ENCODE measurements around the gene OR5M11.
"Not testable (repeated sequence)": the region's sequence is repeated elsewhere in the genome, so short reads cannot be mapped to it uniquely, and the experiment has no call there.

The OR5M11 gene

DNA sequence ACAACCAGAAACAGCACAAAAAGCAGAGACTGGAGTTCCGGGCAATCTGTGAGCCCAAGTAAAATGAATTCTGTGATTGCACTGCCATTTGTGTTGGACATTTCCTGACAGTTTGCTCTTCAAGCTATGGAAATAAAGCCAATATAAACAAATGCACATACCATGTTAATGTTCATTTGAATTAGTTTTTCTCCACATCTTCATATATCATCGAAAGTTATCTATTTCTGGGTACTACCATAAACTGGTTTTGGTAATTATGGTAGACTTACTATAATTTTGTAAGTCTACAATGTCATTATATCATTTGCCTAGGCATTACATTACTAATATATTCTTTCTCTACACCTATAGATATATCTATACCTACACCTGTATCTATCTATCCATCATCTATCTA, at the start of gene OR5M11:
Gene OR5M11 (minus strand): TSS at position 101 of the 400 bp plus-strand sequence. CDS start 0 bp downstream, at position 101.
- DNase-seq (ENCODE audit: low spot score): no peak

GRCh38 chr11:56592088-56592717, 49.1 kb upstream of the OR5M11 start:
- DNase-seq (ENCODE audit: low spot score): not testable (repeated sequence)

DNA sequence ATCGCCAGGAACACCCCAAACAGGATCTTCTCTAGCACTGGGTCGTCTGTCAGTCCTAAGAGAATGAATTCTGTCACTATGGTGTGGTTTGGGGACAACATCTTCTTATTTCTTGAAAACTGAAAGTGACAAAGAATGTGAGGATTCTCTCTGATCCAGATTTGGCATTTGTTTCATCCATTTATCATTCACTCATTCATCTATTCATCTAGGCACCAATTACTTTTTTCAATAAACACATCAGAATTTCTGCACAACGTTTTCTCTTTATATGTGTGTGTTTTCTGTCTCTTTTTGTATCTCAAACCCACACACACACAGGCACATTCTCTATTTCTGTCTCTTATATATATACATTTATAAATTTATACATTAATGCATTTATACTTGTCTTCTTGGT, 34.6 kb upstream of the OR5M11 start, which contains the start of gene OR5M10:
Gene OR5M10 (minus strand): TSS at position 101 of the 400 bp plus-strand sequence. CDS start 0 bp downstream, at position 101.
- DNase-seq (ENCODE audit: low spot score): no peak

GRCh38 chr11:56558574-56558973, 15.5 kb upstream of the OR5M11 start:
- DNase-seq (ENCODE audit: low spot score): no peak

- not testable (repeated sequence) for DNase-seq (ENCODE audit: low spot score)
Measured at GRCh38 chr11:56554691-56555090, 11.6 kb upstream of the OR5M11 start.

DNA sequence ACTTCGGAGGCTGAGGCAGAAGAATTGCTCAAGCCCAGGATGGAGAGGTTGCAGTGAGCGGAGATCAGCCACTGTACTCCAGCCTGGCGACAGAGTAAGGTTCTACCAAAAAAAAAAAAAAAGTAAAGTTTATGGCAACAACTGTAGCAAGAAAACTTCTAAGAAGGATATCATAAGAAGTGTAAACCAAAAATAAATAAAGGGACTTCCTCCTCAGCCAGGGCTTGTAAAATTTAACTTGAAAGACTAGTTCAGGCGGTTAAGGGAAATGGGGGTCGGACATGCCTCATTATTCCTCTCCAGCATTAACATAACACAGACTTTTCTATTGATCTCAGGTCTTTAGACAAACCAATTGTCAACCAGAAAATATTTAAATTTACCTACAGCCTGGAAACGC, 2.5 kb upstream of the OR5M11 start:
- DNase-seq (ENCODE audit: low spot score): no peak

DNA sequence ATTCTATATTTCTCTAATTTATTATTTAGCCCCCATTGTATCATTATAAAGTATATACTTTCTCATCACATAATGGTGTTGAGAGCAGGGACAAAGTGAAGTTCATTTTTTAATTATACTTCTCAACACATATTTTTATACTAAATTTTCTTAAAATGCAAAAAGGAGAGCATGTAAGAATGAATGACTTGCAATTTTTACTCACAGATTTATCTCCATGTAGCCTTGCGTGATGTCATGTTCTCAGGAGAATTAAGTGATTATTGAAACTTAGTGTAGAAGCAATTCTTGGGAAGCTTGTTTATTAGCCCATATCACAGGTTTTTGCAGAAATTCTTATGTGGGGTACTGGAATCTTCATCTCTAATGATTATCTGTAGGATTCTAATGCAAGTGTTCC, 682 bp upstream of the OR5M11 start:
- DNase-seq (ENCODE audit: low spot score): no peak

DNA sequence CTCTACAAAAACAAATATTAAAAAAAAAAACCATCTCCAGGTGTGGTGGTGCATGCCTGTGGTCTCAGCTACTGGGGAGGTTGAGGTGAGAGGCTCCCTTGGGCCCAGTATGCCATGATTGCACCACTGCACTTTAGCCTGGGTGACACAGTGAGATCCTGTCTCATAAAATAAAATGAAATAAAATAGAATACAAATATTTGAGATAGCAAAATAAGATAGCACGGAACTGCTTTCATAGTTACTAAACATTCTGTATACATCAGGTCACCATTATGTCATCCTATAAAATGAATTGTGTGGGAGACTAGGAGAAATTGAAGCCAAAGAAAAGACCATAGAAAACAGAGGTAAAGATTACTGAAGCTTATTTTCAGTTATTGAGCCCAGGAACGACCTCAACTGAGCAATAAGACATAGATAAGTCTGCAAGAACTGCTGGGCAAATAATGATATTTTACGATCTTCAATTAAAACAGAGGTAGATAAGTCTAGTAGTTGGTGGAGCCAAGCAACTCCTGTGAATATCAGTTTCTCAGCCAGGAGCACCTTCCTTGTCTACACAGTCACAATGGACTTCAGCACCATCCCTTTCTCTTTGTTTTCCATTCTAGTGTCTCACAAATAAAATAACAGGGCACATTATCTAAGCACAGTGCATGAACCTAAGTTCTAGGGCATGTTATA, 9.9 kb downstream of the OR5M11 start:
- no peak for DNase-seq (ENCODE audit: low spot score)

- no peak for DNase-seq (ENCODE audit: low spot score)
Measured at GRCh38 chr11:56531856-56532255, 11.2 kb downstream of the OR5M11 start.

DNA sequence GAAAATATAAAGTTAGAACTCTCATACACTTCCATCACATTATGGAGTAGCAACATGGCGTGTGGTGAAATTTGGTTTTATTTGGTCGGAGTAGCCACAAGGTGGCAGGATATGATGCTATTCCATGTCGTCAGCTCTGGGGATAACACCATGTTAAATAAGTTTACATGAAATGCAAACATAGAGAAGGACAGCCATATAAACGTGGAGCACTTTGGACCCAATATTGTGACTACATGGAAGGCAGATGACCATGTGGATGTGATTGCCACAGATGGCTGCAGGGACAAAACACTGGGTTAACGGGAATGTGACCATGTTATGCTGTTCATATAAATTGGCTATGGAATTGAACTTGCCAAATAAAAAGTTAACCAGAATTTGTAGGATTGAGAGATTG, 21.0 kb downstream of the OR5M11 start:
- no peak for DNase-seq (ENCODE audit: low spot score)

- DNase-seq (ENCODE audit: low spot score): no peak
Measured at GRCh38 chr11:56513280-56513679, 29.8 kb downstream of the OR5M11 start.

DNA sequence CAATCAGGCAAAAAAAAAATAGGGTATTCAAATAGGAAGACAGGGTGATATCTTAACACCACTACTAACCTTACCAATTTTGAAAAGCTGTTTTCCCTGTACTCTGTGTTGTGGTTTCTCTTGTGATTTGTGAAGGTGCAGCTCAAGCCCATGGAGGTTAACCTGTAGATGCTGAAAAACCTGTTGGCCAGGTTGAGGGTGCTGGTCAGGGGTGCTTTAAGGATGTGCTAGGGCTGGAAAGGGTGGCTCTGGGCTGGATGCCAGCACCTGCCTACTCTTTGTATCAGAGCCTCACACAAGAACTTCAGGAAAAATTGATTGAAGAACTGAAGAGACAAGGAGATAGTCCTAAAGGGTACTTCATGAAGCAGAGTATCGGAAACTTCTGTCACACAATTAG, 33.6 kb downstream of the OR5M11 start:
- no peak for DNase-seq (ENCODE audit: low spot score)

DNA sequence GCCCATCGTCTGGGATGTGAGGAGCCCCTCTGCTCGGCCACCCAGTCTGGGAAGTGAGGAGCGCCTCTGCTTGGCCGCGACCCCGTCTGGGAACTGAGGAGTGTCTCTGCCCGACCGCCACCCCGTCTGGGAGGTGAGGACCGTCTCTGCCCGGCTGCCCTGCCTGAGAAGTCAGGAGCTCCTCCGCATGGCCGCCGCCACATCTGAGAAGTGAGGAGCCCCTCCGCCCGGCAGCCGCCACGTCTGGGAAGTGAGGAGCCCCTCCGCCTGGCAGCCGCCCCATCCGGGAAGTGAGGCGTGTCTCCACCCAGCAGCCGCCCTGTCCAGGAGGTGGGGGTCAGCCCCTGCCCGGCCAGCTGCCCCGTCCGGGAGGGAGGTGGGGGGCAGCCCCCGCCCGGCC, 46.0 kb downstream of the OR5M11 start:
- no peak for DNase-seq (ENCODE audit: low spot score)

DNA sequence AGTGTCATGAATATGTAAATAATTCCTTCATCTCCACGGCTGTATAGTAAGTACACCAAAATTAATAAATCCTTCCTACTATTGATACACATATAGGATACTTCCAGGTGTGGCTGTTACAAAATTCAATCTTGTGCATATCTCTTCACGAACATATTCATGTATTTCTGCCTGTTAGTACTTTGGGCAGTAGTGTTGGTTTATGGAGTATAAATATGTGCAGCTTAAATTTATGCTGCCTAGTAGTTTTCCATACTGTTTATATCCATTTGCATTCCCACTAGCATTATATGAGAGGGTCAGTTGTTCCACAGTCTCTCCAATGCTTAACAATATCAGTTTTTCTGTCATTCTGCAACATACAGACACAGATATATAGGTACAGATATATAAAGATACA, 47.9 kb downstream of the OR5M11 start:
- DNase-seq (ENCODE audit: low spot score): no peak

All from hepatic stellate cell (primary cell).